Measurements from ENCODE around the gene NT5C.
"Not testable (repeated sequence)": the region's sequence is repeated elsewhere in the genome, so short reads cannot be mapped to it uniquely, and the experiment has no call there.

NT5C gene

GRCh38 chr17:75131278-75132017, at the start of gene NT5C:
NT5C (minus strand) TSS chr17:75131742; CDS start chr17:75131707, 35 bp downstream.
- intact Hi-C loops (cut with DNase I), result loop anchor here (2.0 kb wide), 1 partner anchor 17 kb away; no protein-coding TSS in a partner anchor
- peak; percentile 49 to 96 (median 70) for DNase-seq

DNA sequence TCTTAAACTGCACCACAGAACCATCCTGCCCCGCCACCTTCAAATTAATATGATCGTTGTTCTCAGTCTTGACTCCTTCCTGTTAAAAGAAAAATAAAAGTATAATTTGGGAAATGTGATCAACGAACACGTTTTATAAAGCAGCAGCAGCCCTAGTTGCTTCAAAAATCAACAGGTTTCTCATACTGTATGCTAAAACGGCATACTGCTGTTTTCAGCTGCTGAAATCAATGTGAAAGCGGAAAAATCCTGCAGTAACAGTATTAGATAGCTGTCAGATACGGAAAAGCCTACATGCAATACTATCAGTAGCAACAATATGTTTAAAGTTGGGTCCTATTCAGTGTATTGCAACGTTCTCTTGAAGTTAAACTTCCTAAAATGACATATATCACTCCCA, 49.6 kb upstream of the NT5C start:
- no peak for DNase-seq
- intact Hi-C loops (cut with DNase I), result no loop called here

DNA sequence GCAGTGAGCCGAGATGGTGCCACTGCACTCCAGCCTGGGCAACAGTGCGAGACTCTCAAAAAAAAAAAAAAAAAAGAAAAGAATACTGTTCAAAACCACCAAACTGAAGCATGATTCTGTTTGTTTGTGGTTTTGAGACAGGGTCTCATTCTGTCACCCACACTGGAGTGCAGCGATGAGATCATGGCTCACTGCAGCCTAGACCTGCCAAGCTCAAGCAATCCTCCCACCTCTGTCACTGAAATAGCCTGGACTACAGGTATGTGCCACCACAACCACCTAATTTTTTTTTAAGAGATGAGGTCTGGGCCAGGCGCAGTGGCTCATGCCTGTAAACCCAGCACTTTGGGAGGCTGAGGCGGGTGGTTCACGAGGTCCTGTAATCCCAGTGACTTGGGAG, 46.9 kb upstream of the NT5C start:
- DNase-seq, result peak in 2 of 10 donors; percentile 34 to 76
- intact Hi-C loops (cut with DNase I), result no loop called here

GRCh38 chr17:75176625-75177024, 45.1 kb upstream of the NT5C start:
- intact Hi-C loops (cut with DNase I), result no loop called here
- no peak for DNase-seq

GRCh38 chr17:75174996-75175395, 43.5 kb upstream of the NT5C start:
- peak in 2 of 10 donors; percentile 22 to 49 for DNase-seq
- intact Hi-C loops (cut with DNase I), result loop anchor here (5.0 kb wide), 1 partner anchor 63 kb away; no protein-coding TSS in a partner anchor

GRCh38 chr17:75173526-75173925, 42.0 kb upstream of the NT5C start:
- DNase-seq, result peak in 2 of 10 donors; percentile 5 to 12

GRCh38 chr17:75168998-75169397, 37.5 kb upstream of the NT5C start:
- intact Hi-C loops (cut with DNase I), result no loop called here
- DNase-seq, result peak in 2 of 10 donors; percentile 4 to 32

More at GRCh38 chr17:75173526-75173925, 42.0 kb upstream of the NT5C start:
- intact Hi-C loops (cut with DNase I), result loop anchor here (5.0 kb wide), 1 partner anchor 61 kb away; no protein-coding TSS in a partner anchor

- intact Hi-C loops (cut with DNase I), result not testable (repeated sequence)
- DNase-seq, result peak in 1 of 10 donors; percentile 14
Measured at GRCh38 chr17:75164606-75165005, 33.1 kb upstream of the NT5C start.

GRCh38 chr17:75163074-75163473, 31.5 kb upstream of the NT5C start:
- DNase-seq, result peak in 2 of 10 donors; percentile 4 to 20
- intact Hi-C loops (cut with DNase I), result no loop called here

GRCh38 chr17:75160211-75160610, 28.7 kb upstream of the NT5C start:
- intact Hi-C loops (cut with DNase I), result no loop called here

DNA sequence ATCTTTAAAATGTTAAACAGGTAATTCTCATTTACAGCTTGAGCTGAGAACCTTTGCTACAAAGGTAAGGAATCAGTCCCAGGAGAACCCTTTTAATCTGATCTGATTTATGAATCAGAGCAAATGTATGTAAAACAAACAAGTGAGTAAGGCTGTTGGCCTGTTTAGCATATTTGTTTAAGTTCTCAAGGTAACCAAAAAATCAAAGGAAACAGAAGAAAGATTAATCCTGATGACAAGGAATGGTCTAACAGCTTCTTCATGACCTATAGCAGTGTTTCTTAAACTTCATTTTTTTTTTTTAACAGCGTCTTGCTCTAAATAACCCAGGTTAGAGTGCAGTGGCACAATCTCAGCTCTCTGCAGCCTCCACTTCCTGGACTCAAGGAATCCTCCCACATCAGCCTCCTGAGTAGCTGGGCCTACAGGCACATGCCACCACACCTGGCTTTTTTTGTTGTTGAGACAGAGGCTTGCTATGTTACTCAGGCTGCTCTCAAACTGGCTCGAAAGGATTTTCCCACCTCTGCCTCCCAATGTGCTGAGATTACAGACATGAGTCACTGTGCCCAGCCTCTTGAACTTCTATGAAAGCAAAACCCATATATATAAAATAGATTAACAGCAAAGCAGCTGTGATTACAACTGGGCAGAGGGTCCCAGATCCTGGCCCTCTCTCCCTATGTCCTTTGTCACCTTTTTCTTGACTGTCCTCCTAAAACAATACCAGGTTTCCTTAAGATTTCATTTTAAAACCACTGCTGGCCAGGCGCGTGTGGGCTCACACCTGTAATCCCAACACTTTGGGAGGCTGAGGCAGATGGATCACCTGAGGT, 27.9 kb upstream of the NT5C start:
- DNase-seq, result peak in 1 of 10 donors; percentile 1
- intact Hi-C loops (cut with DNase I), result no loop called here

More at GRCh38 chr17:75160211-75160610, 28.7 kb upstream of the NT5C start:
- no peak for DNase-seq

DNA sequence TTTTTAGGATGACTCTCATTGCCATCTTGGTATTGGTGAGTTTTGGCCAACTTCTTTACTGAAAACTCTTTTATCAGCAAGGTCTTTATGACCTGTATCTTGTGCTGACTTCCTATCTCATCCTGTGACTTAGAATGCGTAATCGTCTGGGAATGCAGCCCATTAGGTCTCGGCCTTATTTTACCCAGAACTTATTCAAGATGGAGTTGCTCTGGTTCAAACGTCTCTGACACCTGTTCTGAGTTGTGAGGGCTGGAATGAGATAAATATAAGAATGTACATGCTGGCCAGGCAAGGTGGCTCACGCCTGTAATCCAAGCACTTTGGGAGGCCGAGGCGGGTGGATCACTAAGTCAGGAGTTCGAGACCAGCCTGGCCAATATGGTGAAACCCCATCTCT, 26.9 kb upstream of the NT5C start:
- DNase-seq; intact Hi-C loops (cut with DNase I): not testable (repeated sequence)

DNA sequence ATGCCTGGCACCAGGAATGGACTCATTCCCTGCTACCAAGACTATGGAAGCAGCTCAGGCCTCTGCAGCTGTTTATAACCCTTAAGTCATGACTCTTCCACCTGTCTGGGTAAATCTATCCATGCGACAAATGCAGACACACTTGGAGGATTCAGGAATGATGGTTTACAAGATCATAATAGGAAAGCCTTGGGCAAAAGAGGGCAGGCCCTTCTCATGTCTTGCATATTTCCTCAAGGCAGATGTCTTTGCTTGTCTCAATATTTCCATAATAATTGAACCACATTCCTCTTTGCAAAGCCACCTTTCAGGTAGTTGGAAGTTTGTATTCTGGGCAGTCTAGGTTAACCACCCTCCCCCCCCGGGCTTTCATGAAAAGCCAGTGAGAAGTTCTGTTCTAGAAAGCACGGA, 23.7 kb upstream of the NT5C start:
- DNase-seq, result no peak
- intact Hi-C loops (cut with DNase I), result no loop called here

- DNase-seq, result peak; percentile 94 to 99 (median 96)
- intact Hi-C loops (cut with DNase I), result no loop called here
Measured at GRCh38 chr17:75154195-75155106, 22.9 kb upstream of the NT5C start, which contains the start of gene JPT1. JPT1 (minus strand) TSS chr17:75154512; CDS start chr17:75154397, 115 bp downstream.

GRCh38 chr17:75153780-75154194, 22.2 kb upstream of the NT5C start:
- intact Hi-C loops (cut with DNase I), result no loop called here
- DNase-seq, result peak in 6 of 10 donors; percentile 17 to 84 (median 38)

GRCh38 chr17:75152922-75153779, 21.6 kb upstream of the NT5C start:
- DNase-seq, result peak in 1 of 10 donors; percentile 66
- intact Hi-C loops (cut with DNase I), result no loop called here

DNA sequence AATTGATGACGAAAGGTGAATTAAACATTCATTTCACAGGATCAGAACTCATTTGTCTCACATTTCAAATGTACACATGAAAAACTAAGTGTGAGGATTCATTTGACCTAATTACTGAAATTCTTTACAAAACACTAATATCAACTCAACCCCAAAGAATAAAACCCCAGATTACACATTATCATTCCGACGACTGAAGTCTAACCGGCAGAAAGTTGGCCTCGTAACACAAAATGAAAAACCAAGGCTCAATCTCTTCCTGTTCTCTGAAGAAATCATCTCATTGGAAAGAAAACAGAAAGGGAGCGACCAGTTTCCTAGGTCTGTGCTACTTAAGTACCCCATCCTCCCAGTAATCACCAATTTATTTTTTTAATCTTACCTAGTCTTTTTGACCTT, 21.0 kb upstream of the NT5C start:
- no peak for DNase-seq
- intact Hi-C loops (cut with DNase I), result no loop called here

DNA sequence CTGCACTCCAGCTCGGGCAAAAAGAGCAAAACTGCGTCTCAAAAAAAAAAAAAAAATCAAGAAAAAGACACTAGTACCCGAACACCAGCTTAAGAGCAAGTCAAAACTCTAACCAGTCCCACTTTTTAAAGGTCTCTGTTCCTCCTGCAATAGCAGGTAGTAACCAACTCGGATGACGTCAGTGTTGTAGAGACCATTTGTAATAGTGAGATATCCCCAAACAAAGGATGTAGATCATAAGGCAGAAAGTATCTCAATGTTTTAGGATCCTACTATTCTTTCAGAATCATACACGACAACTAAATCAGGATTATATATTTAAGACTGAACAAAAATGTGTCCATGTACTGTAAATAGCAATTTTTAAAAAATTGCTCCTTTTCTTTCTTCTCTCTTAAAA, 20.4 kb upstream of the NT5C start:
- DNase-seq, result no peak
- intact Hi-C loops (cut with DNase I), result no loop called here

Data from posterior cingulate gyrus (tissue), 11 donors.